ENCODE data around the gene WDR77.
A peak's percentile ranks its signal among the peaks of the same experiment; 100 is the strongest.

Gene WDR77

GRCh38 chr1:111446546-111446945 lies 2.5 kb downstream of the WDR77 start:
- Histone ChIP-seq H3K79me2 (ENCODE audit: control insufficient read depth, insufficient read depth, low read length) (peaks cover 48% of the 10 kb centered on the region), H3K27me3 (ENCODE audit: insufficient read depth, low read length, poor library complexity) (no peaks in the 10 kb centered on the region), H3K4me2 (ENCODE audit: low read length) (no peak overlapping the region), H4K8ac (ENCODE audit: low read depth, low read length) (no peak overlapping the region), H3K23ac (ENCODE audit: low read length) (no peak overlapping the region), H2BK120ac (ENCODE audit: low read depth, low read length) (no peak overlapping the region), H3K4me1 (ENCODE audit: control insufficient read depth, low read depth, low read length) (peaks cover 10% of the 10 kb centered on the region), H3K27ac (ENCODE audit: low read depth, low read length) (no peak overlapping the region), H3K9ac (ENCODE audit: low read length) (no peak overlapping the region), H3K4ac (ENCODE audit: low read depth, low read length) (no peak overlapping the region), H3K56ac (ENCODE audit: low read length) (no peak overlapping the region), H3K36me3 (ENCODE audit: control insufficient read depth, insufficient read depth, low read length) (peaks cover 6% of the 10 kb centered on the region), H3K4me3 (ENCODE audit: low read length) (no peak overlapping the region), H3K18ac (ENCODE audit: low read length) (no peak overlapping the region), H4K5ac (ENCODE audit: low read length) (no peak overlapping the region), H3K79me1 (ENCODE audit: low read length) (peaks cover 22% of the 10 kb centered on the region), H2BK15ac (replicated peaks; ENCODE audit: low read depth) (no peak overlapping the region), H2AK5ac (ENCODE audit: low read length) (no peak overlapping the region), H2BK5ac (ENCODE audit: low read length) (no peak overlapping the region)
- no CpG with 5 or more reads among the region's 4 CpGs for WGBS (ENCODE audit: extremely low coverage, insufficient coverage, low lambda C conversion rate)
- no peak for DNase-seq

DNA sequence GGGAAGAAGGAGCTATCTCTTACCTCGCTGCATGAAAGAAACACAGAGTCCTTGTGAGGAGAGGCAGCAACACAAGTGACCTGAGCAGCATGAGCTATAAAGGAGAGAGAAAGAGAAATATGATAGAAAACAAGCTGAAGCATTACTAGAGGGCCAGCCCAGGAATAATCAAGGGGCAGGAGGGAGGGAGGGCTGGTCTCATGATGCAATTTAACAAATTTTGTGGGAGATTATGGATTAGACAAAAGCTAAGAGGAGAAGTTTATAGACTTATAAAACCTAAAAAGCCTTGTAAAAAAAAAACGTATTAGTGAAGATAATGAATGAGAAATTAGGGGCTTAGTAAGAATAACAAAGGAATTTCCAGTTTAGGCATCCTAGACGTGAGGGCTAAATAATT lies 5.0 kb downstream of the WDR77 start:
- H3K18ac ChIP-seq (ENCODE audit: low read length), result no peak overlapping the region
- H3K4me1 ChIP-seq (ENCODE audit: control insufficient read depth, low read depth, low read length), result peaks cover 8% of the 10 kb centered on the region
- peaks cover 14% of the 10 kb centered on the region for H3K79me1 ChIP-seq (ENCODE audit: low read length)
- H3K56ac ChIP-seq (ENCODE audit: low read length), result no peak overlapping the region
- no peak overlapping the region for H4K8ac ChIP-seq (ENCODE audit: low read depth, low read length)
- no peak overlapping the region for H3K4ac ChIP-seq (ENCODE audit: low read depth, low read length)
- no peak overlapping the region for H2BK5ac ChIP-seq (ENCODE audit: low read length)
- no peak overlapping the region for H3K4me3 ChIP-seq (ENCODE audit: low read length)
- no peak overlapping the region for H4K5ac ChIP-seq (ENCODE audit: low read length)
- DNase-seq, result no peak
- H3K4me2 ChIP-seq (ENCODE audit: low read length), result no peak overlapping the region
- no peak overlapping the region for H2BK15ac ChIP-seq (replicated peaks; ENCODE audit: low read depth)
- peaks cover 29% of the 10 kb centered on the region for H3K79me2 ChIP-seq (ENCODE audit: control insufficient read depth, insufficient read depth, low read length)
- 100% methylated on average over 1 of the region's 3 CpGs for WGBS (ENCODE audit: extremely low coverage, insufficient coverage, low lambda C conversion rate)
- no peaks in the 10 kb centered on the region for H3K27me3 ChIP-seq (ENCODE audit: insufficient read depth, low read length, poor library complexity)
- H3K27ac ChIP-seq (ENCODE audit: low read depth, low read length), result no peak overlapping the region
- H2AK5ac ChIP-seq (ENCODE audit: low read length), result no peak overlapping the region
- H3K9ac ChIP-seq (ENCODE audit: low read length), result no peak overlapping the region
- H2BK120ac ChIP-seq (ENCODE audit: low read depth, low read length), result no peak overlapping the region
- H3K23ac ChIP-seq (ENCODE audit: low read length), result no peak overlapping the region
- H3K36me3 ChIP-seq (ENCODE audit: control insufficient read depth, insufficient read depth, low read length), result peaks cover 13% of the 10 kb centered on the region

DNA sequence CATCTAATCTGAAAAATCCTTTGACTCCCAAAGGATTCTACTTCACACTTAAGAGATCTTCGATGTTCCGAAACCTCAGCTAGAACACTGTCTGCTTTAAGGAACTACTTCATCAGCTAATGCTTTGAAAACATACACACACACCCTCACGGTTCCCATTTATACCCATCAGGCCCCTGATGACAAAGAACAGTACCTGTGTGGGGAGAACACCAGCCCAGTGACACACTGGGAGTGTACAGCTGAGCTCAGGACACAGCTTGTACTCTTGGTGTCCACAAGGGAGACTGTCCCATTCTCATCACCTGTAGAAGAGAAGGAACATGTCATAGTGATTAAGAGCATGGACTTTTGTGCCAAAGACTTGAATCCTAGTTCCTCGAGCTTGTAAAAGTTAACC lies 6.6 kb downstream of the WDR77 start:
- H3K4ac ChIP-seq (ENCODE audit: low read depth, low read length), result no peak overlapping the region
- no peak overlapping the region for H2AK5ac ChIP-seq (ENCODE audit: low read length)
- H3K27me3 ChIP-seq (ENCODE audit: insufficient read depth, low read length, poor library complexity), result no peaks in the 10 kb centered on the region
- no peak overlapping the region for H3K56ac ChIP-seq (ENCODE audit: low read length)
- no peak overlapping the region for H3K18ac ChIP-seq (ENCODE audit: low read length)
- H3K79me2 ChIP-seq (ENCODE audit: control insufficient read depth, insufficient read depth, low read length), result peaks cover 15% of the 10 kb centered on the region
- no peak overlapping the region for H3K9ac ChIP-seq (ENCODE audit: low read length)
- no CpG with 5 or more reads among the region's 4 CpGs for WGBS (ENCODE audit: extremely low coverage, insufficient coverage, low lambda C conversion rate)
- no peak overlapping the region for H4K5ac ChIP-seq (ENCODE audit: low read length)
- H3K23ac ChIP-seq (ENCODE audit: low read length), result no peak overlapping the region
- no peak overlapping the region for H3K27ac ChIP-seq (ENCODE audit: low read depth, low read length)
- no peak overlapping the region for H2BK120ac ChIP-seq (ENCODE audit: low read depth, low read length)
- no peak overlapping the region for H3K4me3 ChIP-seq (ENCODE audit: low read length)
- H4K8ac ChIP-seq (ENCODE audit: low read depth, low read length), result no peak overlapping the region
- H3K4me2 ChIP-seq (ENCODE audit: low read length), result no peak overlapping the region
- H3K79me1 ChIP-seq (ENCODE audit: low read length), result peaks cover 12% of the 10 kb centered on the region
- no peak overlapping the region for H2BK5ac ChIP-seq (ENCODE audit: low read length)
- no peak overlapping the region for H2BK15ac ChIP-seq (replicated peaks; ENCODE audit: low read depth)
- DNase-seq, result no peak
- H3K36me3 ChIP-seq (ENCODE audit: control insufficient read depth, insufficient read depth, low read length), result peaks cover 13% of the 10 kb centered on the region
- peaks cover 6% of the 10 kb centered on the region for H3K4me1 ChIP-seq (ENCODE audit: control insufficient read depth, low read depth, low read length)

DNA sequence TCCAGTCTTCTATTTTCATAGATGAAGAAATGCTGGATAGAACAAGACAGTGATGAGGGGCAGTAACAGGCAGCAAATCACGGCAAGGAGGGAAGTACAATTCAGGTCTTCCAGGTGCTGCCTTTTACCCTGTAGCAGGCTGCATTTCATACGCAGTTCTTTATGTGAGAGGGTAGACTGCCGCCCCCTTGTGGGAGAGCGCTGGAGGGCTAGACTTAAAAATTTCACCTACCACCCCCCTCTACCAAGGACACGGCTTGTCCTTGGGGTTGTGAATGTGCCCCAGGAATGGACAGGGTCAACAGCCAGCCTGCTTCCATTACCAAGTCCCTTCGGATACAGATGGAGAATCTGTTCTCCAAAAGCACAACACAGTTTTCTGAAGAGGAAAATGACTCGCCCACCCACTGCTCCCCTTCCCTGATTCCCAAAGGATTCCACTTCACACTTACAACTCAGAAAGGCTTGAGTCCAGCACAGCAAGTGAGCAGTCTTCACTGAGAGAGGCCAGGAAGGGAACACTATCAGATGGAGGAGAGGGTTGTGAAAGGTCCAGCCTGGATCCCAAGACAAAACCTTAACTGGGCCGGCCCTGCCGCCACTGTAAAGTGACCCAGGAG lies 7.4 kb downstream of the WDR77 start:
- H3K4me2 ChIP-seq (ENCODE audit: low read length), result no peak overlapping the region
- no peak overlapping the region for H3K9ac ChIP-seq (ENCODE audit: low read length)
- H3K79me1 ChIP-seq (ENCODE audit: low read length), result peaks cover 5% of the 10 kb centered on the region
- H4K8ac ChIP-seq (ENCODE audit: low read depth, low read length), result no peak overlapping the region
- H2AK5ac ChIP-seq (ENCODE audit: low read length), result no peak overlapping the region
- H3K4me3 ChIP-seq (ENCODE audit: low read length), result no peak overlapping the region
- H3K79me2 ChIP-seq (ENCODE audit: control insufficient read depth, insufficient read depth, low read length), result peaks cover 8% of the 10 kb centered on the region
- H2BK15ac ChIP-seq (replicated peaks; ENCODE audit: low read depth), result no peak overlapping the region
- peaks cover 13% of the 10 kb centered on the region for H3K36me3 ChIP-seq (ENCODE audit: control insufficient read depth, insufficient read depth, low read length)
- H3K4ac ChIP-seq (ENCODE audit: low read depth, low read length), result no peak overlapping the region
- peak; percentile 76 for DNase-seq
- H2BK120ac ChIP-seq (ENCODE audit: low read depth, low read length), result no peak overlapping the region
- H3K56ac ChIP-seq (ENCODE audit: low read length), result no peak overlapping the region
- no peak overlapping the region for H3K23ac ChIP-seq (ENCODE audit: low read length)
- no peak overlapping the region for H4K5ac ChIP-seq (ENCODE audit: low read length)
- H2BK5ac ChIP-seq (ENCODE audit: low read length), result no peak overlapping the region
- no peaks in the 10 kb centered on the region for H3K27me3 ChIP-seq (ENCODE audit: insufficient read depth, low read length, poor library complexity)
- no CpG with 5 or more reads among the region's 9 CpGs for WGBS (ENCODE audit: extremely low coverage, insufficient coverage, low lambda C conversion rate)
- no peak overlapping the region for H3K27ac ChIP-seq (ENCODE audit: low read depth, low read length)
- no peaks in the 10 kb centered on the region for H3K4me1 ChIP-seq (ENCODE audit: control insufficient read depth, low read depth, low read length)
- H3K18ac ChIP-seq (ENCODE audit: low read length), result no peak overlapping the region

GRCh38 chr1:111439461-111440351 lies 9.3 kb downstream of the WDR77 start:
- Histone ChIP-seq H3K79me2 (ENCODE audit: control insufficient read depth, insufficient read depth, low read length) (no peaks in the 10 kb centered on the region), H3K23ac (ENCODE audit: low read length) (no peak overlapping the region), H2BK120ac (ENCODE audit: low read depth, low read length) (no peak overlapping the region), H2BK5ac (ENCODE audit: low read length) (no peak overlapping the region), H3K9ac (ENCODE audit: low read length) (no peak overlapping the region), H2BK15ac (replicated peaks; ENCODE audit: low read depth) (no peak overlapping the region), H3K4me3 (ENCODE audit: low read length) (no peak overlapping the region), H3K4me1 (ENCODE audit: control insufficient read depth, low read depth, low read length) (no peaks in the 10 kb centered on the region), H3K36me3 (ENCODE audit: control insufficient read depth, insufficient read depth, low read length) (peaks cover 11% of the 10 kb centered on the region), H4K5ac (ENCODE audit: low read length) (no peak overlapping the region), H3K27ac (ENCODE audit: low read depth, low read length) (no peak overlapping the region), H4K8ac (ENCODE audit: low read depth, low read length) (no peak overlapping the region), H2AK5ac (ENCODE audit: low read length) (no peak overlapping the region), H3K79me1 (ENCODE audit: low read length) (no peaks in the 10 kb centered on the region), H3K4me2 (ENCODE audit: low read length) (no peak overlapping the region), H3K27me3 (ENCODE audit: insufficient read depth, low read length, poor library complexity) (no peaks in the 10 kb centered on the region), H3K18ac (ENCODE audit: low read length) (no peak overlapping the region), H3K4ac (ENCODE audit: low read depth, low read length) (no peak overlapping the region), H3K56ac (ENCODE audit: low read length) (no peak overlapping the region)
- no peak for DNase-seq
- WGBS (ENCODE audit: extremely low coverage, insufficient coverage, low lambda C conversion rate), result no CpG with 5 or more reads among the region's 3 CpGs
